GM18511 (cell line): ENCODE results near the gene CUTC.

Experiments used
- ATAC-seq: cut with Tn5 transposase; IDR thresholded peaks from one replicate; pipeline ENCODE4 v1.9.1; 2021; ENCODE audit warnings: mild to moderate bottlenecking, moderate library complexity; ENCODE audit not compliant: unreplicated experiment

Gene CUTC

GRCh38 chr10:99782447-99783286, 50.6 kb downstream of the CUTC start, which contains the start of gene ABCC2:
TSS of gene ABCC2 (plus strand) at chr10:99782640. CDS start at chr10:99782845, 205 bp downstream.
- no peak for ATAC-seq

GRCh38 chr10:99784016-99784726, 52.1 kb downstream of the CUTC start:
- ATAC-seq, result no peak

- ATAC-seq, result no peak
Measured at GRCh38 chr10:99784727-99785441, 52.9 kb downstream of the CUTC start.

- ATAC-seq, result no peak
Measured at GRCh38 chr10:99785646-99786045, 53.6 kb downstream of the CUTC start.

GRCh38 chr10:99787311-99787710, 55.3 kb downstream of the CUTC start:
- no peak for ATAC-seq

- no peak for ATAC-seq
Measured at GRCh38 chr10:99787782-99788445, 55.9 kb downstream of the CUTC start.

GRCh38 chr10:99788598-99789256, 56.7 kb downstream of the CUTC start:
- no peak for ATAC-seq

- no peak for ATAC-seq
Measured at GRCh38 chr10:99791831-99792230, 59.8 kb downstream of the CUTC start.

GRCh38 chr10:99793819-99794218, 61.8 kb downstream of the CUTC start:
- no peak for ATAC-seq

GRCh38 chr10:99796928-99797327, 64.9 kb downstream of the CUTC start:
- no peak for ATAC-seq

GRCh38 chr10:99798031-99798430, 66.0 kb downstream of the CUTC start:
- no peak for ATAC-seq

GRCh38 chr10:99798920-99799319, 66.9 kb downstream of the CUTC start:
- no peak for ATAC-seq

GRCh38 chr10:99799613-99800012, 67.6 kb downstream of the CUTC start:
- no peak for ATAC-seq

- no peak for ATAC-seq
Measured at GRCh38 chr10:99804471-99804870, 72.4 kb downstream of the CUTC start.

- no peak for ATAC-seq
Measured at GRCh38 chr10:99805190-99805589, 73.2 kb downstream of the CUTC start.
